K562 (cell line): ENCODE data around the gene OR10G8. TPM values are rescaled to one million over a fixed set of nuclear protein-coding genes. Genes with fewer than 3 reads are reported as not detected.

Source experiments
- ASH1L ChIP-seq: fragments of 450-650 bp; IDR thresholded peaks from 2 replicates; pipeline ENCODE4 v1.6.1; 2018; ENCODE audit warnings: borderline replicate concordance, mild to moderate bottlenecking, low read depth; ENCODE audit not compliant: partially characterized antibody
- ATF1 ChIP-seq, 2 experiments: fragments of 450-650 bp in 1 of 2; IDR thresholded peaks; 2 replicates each; pipeline ENCODE4 v1.6.1; 2016; ENCODE audit warnings: missing compliant biosample characterization in 1 of 2, missing genetic modification characterization in 1 of 2
- ATF3 ChIP-seq, 2 experiments: fragments of 450-650 bp in 1 of 2; sonication (generic) in 1 of 2; formaldehyde crosslinking in 1 of 2; IDR thresholded peaks in 1 of 2; conservative IDR thresholded peaks in 1 of 2; 2 replicates each; pipeline versions ENCODE4 v1.6.1 to v1.8.1; 2016 to 2023; ENCODE audit warnings: mild to moderate bottlenecking in 2 of 2, moderate library complexity in 2 of 2, inconsistent platforms in 1 of 2, missing genetic modification reagents in 1 of 2
- E2F1 ChIP-seq: sonication (generic); formaldehyde crosslinking; IDR thresholded peaks from 2 replicates; pipeline ENCODE4 v1.8.1; 2023; ENCODE audit warnings: mild to moderate bottlenecking, missing genetic modification reagents, moderate library complexity
- HCFC1 ChIP-seq: IDR thresholded peaks from 2 replicates; pipeline ENCODE4 v1.6.1; 2012; ENCODE audit warnings: low read depth, low read length, improper control_type of control experiment
- IRF9 ChIP-seq: fragments of 450-650 bp; IDR thresholded peaks from 2 replicates; pipeline ENCODE4 v1.6.1; 2016; ENCODE audit warnings: missing biosample characterization, missing genetic modification characterization
- KAT2B ChIP-seq: IDR thresholded peaks from one replicate; pipeline ENCODE4 v1.6.1; 2012; ENCODE audit warnings: low read depth, mild to moderate bottlenecking, control low read depth, inconsistent platforms, low read length, moderate library complexity
- KLF6 ChIP-seq: fragments of 250-450 bp; sonication (Bioruptor Pico); IDR thresholded peaks from 2 replicates; pipeline ENCODE4 v1.4.0; 2020; ENCODE audit warnings: mild to moderate bottlenecking, moderate library complexity, borderline replicate concordance
- MLLT1 ChIP-seq, 2 experiments: fragments of 450-650 bp; IDR thresholded peaks; 2 replicates each; pipeline ENCODE4 v1.6.1; 2016
- NCOA2 ChIP-seq, 2 experiments: fragments of 450-650 bp; IDR thresholded peaks; 2 replicates each; pipeline ENCODE4 v1.6.1; 2018; ENCODE audit warnings: mild to moderate bottlenecking in 2 of 2, moderate library complexity in 1 of 2; ENCODE audit not compliant: partially characterized antibody in 2 of 2
- NR2C1 ChIP-seq, 2 experiments: fragments of 450-650 bp; IDR thresholded peaks; 2 replicates each; pipeline ENCODE4 v1.6.1; 2017; ENCODE audit warnings: mild to moderate bottlenecking in 2 of 2, antibody characterized with exemption in 1 of 2, inconsistent platforms in 1 of 2, missing compliant biosample characterization in 1 of 2, missing genetic modification characterization in 1 of 2
- NR3C1 ChIP-seq: sonication (generic); formaldehyde crosslinking; IDR thresholded peaks from 2 replicates; pipeline ENCODE4 v1.8.1; 2022; ENCODE audit warnings: missing genetic modification reagents
- NRF1 ChIP-seq, 2 experiments: fragments of 450-650 bp; IDR thresholded peaks in 1 of 2; conservative IDR thresholded peaks in 1 of 2; 2 replicates each; pipeline ENCODE4 v1.6.1; 2014; ENCODE audit warnings: mild to moderate bottlenecking in 2 of 2
- RBM17 ChIP-seq: fragments of 200-400 bp; formaldehyde crosslinking; IDR thresholded peaks from 2 replicates; pipeline ENCODE4 v1.6.1; 2017; ENCODE audit warnings: low read depth, mild to moderate bottlenecking, low read length, borderline replicate concordance
- SOX6 ChIP-seq: fragments of 450-650 bp; IDR thresholded peaks from 2 replicates; pipeline ENCODE4 v1.6.1; 2014; ENCODE audit warnings: mild to moderate bottlenecking
- SP1 ChIP-seq: sonication (generic); formaldehyde crosslinking; IDR thresholded peaks from 2 replicates; pipeline ENCODE4 v1.8.1; 2022; ENCODE audit warnings: mild to moderate bottlenecking, missing genetic modification reagents
- SRSF7 ChIP-seq: fragments of 200-400 bp; formaldehyde crosslinking; optimal IDR thresholded peaks from 2 replicates; pipeline ENCODE3; 2017; ENCODE audit warnings: mild to moderate bottlenecking, low read depth, low read length
- ZBTB43 ChIP-seq: sonication (generic); formaldehyde crosslinking; IDR thresholded peaks from 2 replicates; pipeline ENCODE4 v1.8.0; 2023; ENCODE audit warnings: mild to moderate bottlenecking, missing genetic modification reagents
- ZNF324 ChIP-seq: fragments of 250-450 bp; sonication (Bioruptor Pico); IDR thresholded peaks from 2 replicates; pipeline ENCODE4 v1.4.0; 2020; ENCODE audit warnings: mild to moderate bottlenecking
- ZNF699 ChIP-seq: fragments of 250-450 bp; sonication (Bioruptor Pico); IDR thresholded peaks from 2 replicates; pipeline ENCODE4 v1.8.0; 2021; ENCODE audit warnings: mild to moderate bottlenecking, moderate library complexity; ENCODE audit not compliant: insufficient replicate concordance
- ZNF785 ChIP-seq: fragments of 250-450 bp; sonication (Bioruptor Pico); IDR thresholded peaks from 2 replicates; pipeline ENCODE4 v1.4.0; 2020; ENCODE audit warnings: mild to moderate bottlenecking
- ZNF830 ChIP-seq: fragments of 250-450 bp; sonication (Bioruptor Pico); IDR thresholded peaks from 2 replicates; pipeline ENCODE4 v1.5.0; 2021; ENCODE audit warnings: mild to moderate bottlenecking
- polyA plus RNA-seq, 8 experiments: library from polyadenylated mRNA; depleted of rRNA in 4 of 8; stranded (reverse) in 5 of 8; unstranded in 3 of 8; fragments of >200 nt; fragmentation: Nextera tagmentation in 2 of 8; fragmentation: Illumina TruSeq in 1 of 8; extraction: Ambion mirVana in 2 of 8; extraction: Trizol in 1 of 8; gene quantifications; 2 replicates each; pipeline versions ENCODE4 v1.2.1 to v1.2.3, GENCODE V29; 2011 to 2014; ENCODE audit warnings: inconsistent platforms in 1 of 8, missing spikeins in 1 of 8
- total RNA-seq, 7 experiments: library from RNA; depleted of rRNA in 6 of 7; stranded (reverse); fragments of >200 nt in 6 of 7; fragmentation: Illumina TruSeq in 2 of 7; extraction: Trizol in 2 of 7; gene quantifications; 2 replicates each; pipeline versions ENCODE4 v1.2.1 to v1.2.3, GENCODE V29; 2011 to 2021; ENCODE audit warnings: low replicate concordance in 1 of 7

Gene OR10G8
- total and polyA plus RNA-seq, 9 of the 15 experiments (the other 6 are each of a cell fraction or from before 2014, with no cell fraction given): not detected

GRCh38 chr11:124079631-124080326 lies 53.2 kb downstream of the OR10G8 start (continued):
- TF ChIP-seq MLLT1 (IDR thresholded peaks at IDR 0.05) (peak; percentile 19 to 60; a peak in 2 of 4 replicates), HCFC1 (no peak), NR3C1 (CRISPR knock-in tag) (no peak), ZNF699 (CRISPR knock-in tag) (no peak), NRF1 (conservative IDR thresholded peaks at IDR 0.05 in 1 of 2, IDR thresholded peaks at IDR 0.05 in 1 of 2) (no peak), RBM17 (no peak), NCOA2 (IDR thresholded peaks at IDR 0.05; ENCODE audit: partially characterized antibody in 2 of 2) (peak in 1 of 2 experiments; percentile 63), ZNF830 (CRISPR knock-in tag) (no peak), SP1 (CRISPR knock-in tag) (no peak), ZBTB43 (CRISPR knock-in tag) (no peak), SOX6 (peak; percentile 93), ASH1L (no peak), IRF9 (no peak), SRSF7 (no peak), ZNF324 (CRISPR knock-in tag) (no peak), E2F1 (CRISPR knock-in tag) (no peak; the same call in 1 of the 2 replicates), ZNF785 (CRISPR knock-in tag) (no peak), ATF3 (IDR thresholded peaks at IDR 0.05) (peak; percentile 98), ATF3 (CRISPR knock-in tag; conservative IDR thresholded peaks at IDR 0.05) (peak; percentile 90; the same call in 1 of the 2 replicates), ATF1 (CRISPR knock-in tag; IDR thresholded peaks at IDR 0.05) (no peak), ATF1 (tag; IDR thresholded peaks at IDR 0.05) (peak; percentile 73), KAT2B (no peak), NR2C1 (IDR thresholded peaks at IDR 0.05) (no peak), NR2C1 (tag; IDR thresholded peaks at IDR 0.05) (no peak; the same call in none of the 2 replicates), KLF6 (CRISPR knock-in tag) (peak; percentile 20; the same call in 1 of the 2 replicates)
